GM18520 (cell line): ENCODE measurements around the gene SNRPB2.

Experiments
- ATAC-seq: cut with Tn5 transposase; IDR thresholded peaks from one replicate; pipeline ENCODE4 v1.9.1; 2021; ENCODE audit not compliant: unreplicated experiment

Gene SNRPB2

DNA sequence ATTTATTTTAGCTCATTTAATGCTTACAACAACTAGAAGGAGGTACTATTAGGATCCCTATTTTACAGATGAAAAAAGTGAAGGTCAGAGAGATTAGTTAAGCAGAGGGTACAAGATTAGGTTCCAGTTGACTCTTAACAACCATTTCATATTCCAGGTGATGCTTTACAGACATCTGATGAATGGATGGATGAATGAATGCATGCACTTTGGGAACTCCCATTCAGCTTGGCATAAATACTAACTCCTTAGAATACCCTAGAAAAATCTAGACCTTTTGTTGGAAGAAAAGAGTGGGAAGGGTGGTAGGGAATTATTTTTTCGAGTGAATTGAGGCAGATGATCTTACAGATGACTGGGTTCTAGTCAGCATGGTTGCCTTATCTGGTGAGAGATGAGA lies 746 bp upstream of the SNRPB2 start:
- ATAC-seq = no peak

GRCh38 chr20:16732506-16733152 lies 2.8 kb downstream of the SNRPB2 start:
- no peak for ATAC-seq

DNA sequence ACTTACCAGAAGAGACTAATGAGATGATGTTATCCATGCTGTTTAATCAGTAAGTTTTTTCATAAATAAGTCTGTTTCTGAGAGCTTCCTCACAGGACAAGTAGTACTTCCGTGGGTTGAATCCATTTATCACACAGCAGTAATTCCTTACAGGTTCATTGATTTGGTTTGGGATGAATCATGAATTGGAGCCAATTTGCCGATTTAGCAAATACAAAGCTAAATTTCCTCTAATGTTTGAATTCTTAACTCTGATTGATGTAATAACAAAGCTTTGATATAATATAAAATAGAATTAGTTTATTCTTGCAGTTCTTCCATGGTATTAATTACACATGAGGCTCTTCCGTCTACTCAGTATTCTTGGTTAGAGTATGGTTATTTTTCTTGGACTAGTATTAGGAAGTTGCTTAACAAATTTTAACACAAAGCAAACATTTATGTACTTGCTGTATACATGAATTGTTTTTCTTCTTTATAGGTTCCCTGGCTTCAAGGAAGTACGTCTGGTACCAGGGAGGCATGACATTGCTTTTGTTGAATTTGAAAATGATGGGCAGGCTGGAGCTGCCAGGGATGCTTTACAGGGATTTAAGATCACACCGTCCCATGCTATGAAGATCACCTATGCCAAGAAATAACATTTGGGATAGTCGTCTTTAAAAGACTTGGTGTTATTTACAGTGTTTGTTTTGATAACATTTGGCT lies 10.7 kb downstream of the SNRPB2 start:
- no peak for ATAC-seq

DNA sequence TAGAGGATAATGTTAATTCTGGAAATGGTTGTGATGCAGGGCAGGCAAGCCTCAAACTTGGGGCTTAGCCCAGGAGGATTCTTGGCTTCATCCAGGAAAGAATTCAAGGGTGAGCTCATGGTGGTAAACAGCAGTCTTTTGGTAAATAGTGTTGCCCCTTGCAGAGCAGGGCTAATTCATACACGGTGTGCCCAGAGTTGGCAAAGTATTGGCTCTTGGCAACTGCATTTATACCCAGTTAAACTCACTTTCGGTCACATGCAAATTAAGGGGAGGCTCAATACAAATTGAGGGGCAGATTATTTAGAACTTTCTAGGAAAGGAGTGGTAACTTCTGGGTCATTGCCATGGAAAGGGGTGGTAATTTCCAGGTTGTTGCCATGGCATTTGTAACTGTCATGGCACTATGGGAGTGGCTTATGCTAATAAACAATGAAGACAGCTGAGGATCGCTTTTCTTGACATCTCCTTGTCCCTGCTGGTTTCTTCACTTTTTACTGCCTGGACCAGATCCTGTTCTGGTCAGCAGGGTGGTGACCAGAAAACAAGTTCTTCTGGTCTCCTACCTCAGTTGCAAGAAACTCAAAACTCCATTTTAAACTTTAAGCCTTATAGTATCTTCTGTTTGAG lies 14.5 kb downstream of the SNRPB2 start:
- no peak for ATAC-seq

GRCh38 chr20:16745204-16745603 lies 15.4 kb downstream of the SNRPB2 start:
- ATAC-seq = no peak

- no peak for ATAC-seq
Measured at GRCh38 chr20:16747291-16747811, 17.5 kb downstream of the SNRPB2 start.

DNA sequence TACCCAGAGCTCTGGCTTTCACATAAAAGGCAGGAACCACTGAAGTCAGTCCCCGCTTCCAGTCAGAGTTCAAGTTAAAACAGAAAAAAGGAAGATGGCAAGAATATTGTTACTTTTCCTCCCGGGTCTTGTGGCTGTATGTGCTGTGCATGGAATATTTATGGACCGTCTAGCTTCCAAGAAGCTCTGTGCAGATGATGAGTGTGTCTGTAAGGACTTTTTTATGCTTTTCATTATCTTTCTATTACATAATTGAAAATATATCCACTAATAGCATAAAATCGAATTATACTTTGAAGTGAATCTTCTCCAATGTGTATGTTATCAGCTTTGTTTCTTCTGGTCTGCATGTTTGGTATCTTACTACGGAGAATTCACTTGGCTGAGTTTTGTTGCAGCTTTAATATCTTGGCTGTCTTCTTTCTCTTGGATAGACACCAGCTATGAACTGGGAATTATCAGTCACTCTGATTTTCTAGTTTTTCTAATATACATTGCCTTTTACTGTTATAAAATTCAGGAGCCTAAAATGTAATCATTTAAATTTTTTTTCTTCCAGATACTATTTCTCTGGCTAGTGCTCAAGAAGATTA lies 18.6 kb downstream of the SNRPB2 start, which contains the start of gene OTOR:
TSS of gene OTOR (plus strand) at position 51 of the 593 bp plus-strand sequence. CDS start at position 95, 44 bp downstream.
- ATAC-seq = no peak

DNA sequence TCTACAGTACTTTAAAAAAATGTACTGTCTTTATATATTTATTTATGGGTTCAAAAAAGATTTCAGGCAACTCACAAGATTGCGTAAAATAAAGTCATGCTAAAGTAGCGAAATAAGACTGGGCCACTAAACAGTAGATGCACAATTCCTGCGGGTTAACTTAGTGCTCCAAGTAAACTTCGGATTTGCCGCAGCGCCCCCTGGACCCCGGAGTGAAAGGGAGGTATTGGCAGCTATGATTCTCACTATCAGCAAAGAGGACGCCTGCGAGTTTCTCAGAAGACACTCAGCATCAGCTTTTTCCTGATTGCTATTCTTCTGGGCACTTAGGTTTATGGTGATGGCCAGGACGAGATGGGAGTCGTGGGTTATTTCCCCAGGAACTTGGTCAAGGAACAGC lies 19.7 kb downstream of the SNRPB2 start:
- ATAC-seq = no peak

- ATAC-seq = no peak
Measured at GRCh38 chr20:16752082-16752481, 22.3 kb downstream of the SNRPB2 start.

- ATAC-seq = no peak
Measured at GRCh38 chr20:16752901-16753300, 23.1 kb downstream of the SNRPB2 start.

- no peak for ATAC-seq
Measured at GRCh38 chr20:16758454-16759180, 28.8 kb downstream of the SNRPB2 start.

GRCh38 chr20:16759181-16759563 lies 29.3 kb downstream of the SNRPB2 start:
- ATAC-seq = no peak

- no peak for ATAC-seq
Measured at GRCh38 chr20:16760431-16761304, 30.8 kb downstream of the SNRPB2 start.

GRCh38 chr20:16761305-16761829 lies 31.5 kb downstream of the SNRPB2 start:
- no peak for ATAC-seq

- ATAC-seq = no peak
Measured at GRCh38 chr20:16764560-16764959, 34.7 kb downstream of the SNRPB2 start.

GRCh38 chr20:16771213-16771612 lies 41.4 kb downstream of the SNRPB2 start:
- no peak for ATAC-seq

DNA sequence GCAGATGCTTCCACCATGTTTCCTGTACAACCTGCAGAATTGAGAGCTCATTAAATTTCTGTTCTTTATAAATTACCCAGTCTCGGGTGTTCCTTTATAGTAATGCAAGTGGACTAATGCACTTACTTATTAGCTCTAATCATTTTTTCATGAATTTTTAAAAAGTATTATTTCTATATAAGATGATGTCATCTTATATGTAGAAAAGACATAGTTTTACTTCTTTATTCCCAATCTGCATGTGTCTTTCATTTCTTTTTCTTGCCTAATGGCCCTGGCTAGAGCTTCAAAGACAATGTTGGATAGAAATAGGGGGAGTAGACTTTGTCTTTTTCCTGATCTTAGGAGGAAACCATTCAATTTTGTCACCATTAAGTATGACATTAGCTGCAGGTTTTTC lies 46.1 kb downstream of the SNRPB2 start:
- ATAC-seq = no peak

DNA sequence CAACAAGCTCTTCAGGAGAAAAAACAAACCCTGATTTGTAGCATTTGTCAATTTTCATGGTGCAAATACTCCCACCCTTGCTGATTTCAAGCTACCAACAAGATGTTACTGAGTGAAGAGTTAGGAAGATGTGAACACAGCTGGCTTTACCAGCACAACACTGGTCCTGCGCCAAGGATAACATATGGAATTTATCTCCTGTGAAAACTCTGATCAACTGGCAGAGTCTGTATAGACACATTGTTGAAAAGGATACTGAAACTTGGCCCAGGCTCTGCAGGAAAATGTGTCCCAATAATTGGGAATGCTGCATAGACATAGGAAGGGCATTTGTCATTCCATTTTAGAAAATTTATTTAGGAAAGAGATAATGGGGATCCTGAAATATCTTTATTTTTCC lies 47.3 kb downstream of the SNRPB2 start:
- ATAC-seq = no peak

GRCh38 chr20:16778159-16778558 lies 48.3 kb downstream of the SNRPB2 start:
- no peak for ATAC-seq

DNA sequence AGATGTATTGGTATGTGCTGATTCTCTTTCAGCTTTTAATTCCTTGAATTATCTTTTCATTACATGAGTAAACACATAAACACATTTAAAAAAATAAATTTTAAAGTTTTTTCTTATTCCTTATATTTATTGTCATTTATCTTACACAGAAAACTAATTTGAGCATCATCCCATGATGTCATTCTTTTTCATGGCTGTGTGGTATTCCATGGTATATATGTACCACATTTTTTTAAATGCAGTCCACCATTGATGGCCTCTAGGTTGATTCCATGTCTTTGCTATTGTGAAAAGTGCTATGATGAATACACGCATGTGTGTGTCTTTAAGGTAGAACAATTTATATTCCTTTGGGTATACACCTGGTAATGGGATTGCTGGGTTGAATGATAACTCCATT lies 51.7 kb downstream of the SNRPB2 start:
- ATAC-seq = no peak
